ENCODE data around the gene IL18. TPM values are rescaled to one million over a fixed set of nuclear protein-coding genes. Genes with fewer than 3 reads are reported as not detected.

Gene IL18
- total RNA-seq, 3 donors from 2014 or later = 8.2 to 21.0 (median 16.8) TPM

GRCh38 chr11:112186304-112186703, 22.4 kb upstream of the IL18 start:
- TF ChIP-seq CTCF (IDR thresholded peaks at IDR 0.05) (no peak), POLR2A (IDR thresholded peaks at IDR 0.05) (no peak), POLR2AphosphoS5 (IDR thresholded peaks at IDR 0.05) (no peak)
- no peak for DNase-seq (ENCODE audit: low spot score in 2 of 2)
- H3K4me1 ChIP-seq = no peaks in the 10 kb centered on the region
- intact Hi-C loops (cut with DNase I; ENCODE audit: low total_unique reads) = no loop called here
- no peaks in the 10 kb centered on the region for H3K27me3 ChIP-seq
- H3K27ac ChIP-seq = no peak overlapping the region
- no peak overlapping the region for H3K4me3 ChIP-seq
- no peaks in the 10 kb centered on the region for H3K36me3 ChIP-seq
- no peaks in the 10 kb centered on the region for H3K9me3 ChIP-seq

GRCh38 chr11:112185883-112186282, 22.0 kb upstream of the IL18 start:
- H3K4me1 ChIP-seq = no peaks in the 10 kb centered on the region
- no peak for DNase-seq (ENCODE audit: low spot score in 2 of 2)
- H3K9me3 ChIP-seq = no peaks in the 10 kb centered on the region
- H3K4me3 ChIP-seq = no peak overlapping the region
- intact Hi-C loops (cut with DNase I; ENCODE audit: low total_unique reads) = no loop called here
- no peak for TF ChIP-seq POLR2A (IDR thresholded peaks at IDR 0.05)
- TF ChIP-seq POLR2AphosphoS5 (IDR thresholded peaks at IDR 0.05) = no peak
- no peak for TF ChIP-seq CTCF (IDR thresholded peaks at IDR 0.05)
- H3K36me3 ChIP-seq = no peaks in the 10 kb centered on the region
- no peaks in the 10 kb centered on the region for H3K27me3 ChIP-seq
- H3K27ac ChIP-seq = no peak overlapping the region

- Histone ChIP-seq H3K4me3 (no peak overlapping the region), H3K9me3 (no peaks in the 10 kb centered on the region), H3K27me3 (no peaks in the 10 kb centered on the region), H3K27ac (no peak overlapping the region), H3K36me3 (no peaks in the 10 kb centered on the region), H3K4me1 (no peaks in the 10 kb centered on the region)
- intact Hi-C loops (cut with DNase I; ENCODE audit: low total_unique reads) = no loop called here
- no peak for TF ChIP-seq CTCF (IDR thresholded peaks at IDR 0.05)
- DNase-seq (ENCODE audit: low spot score in 2 of 2) = no peak
Observed at GRCh38 chr11:112182867-112183266, 19.0 kb upstream of the IL18 start.

GRCh38 chr11:112179601-112180000, 15.7 kb upstream of the IL18 start:
- Histone ChIP-seq H3K4me1 (no peaks in the 10 kb centered on the region), H3K27me3 (no peaks in the 10 kb centered on the region), H3K36me3 (no peaks in the 10 kb centered on the region), H3K27ac (no peak overlapping the region), H3K4me3 (no peak overlapping the region), H3K9me3 (no peaks in the 10 kb centered on the region)
- intact Hi-C loops (cut with DNase I; ENCODE audit: low total_unique reads) = no loop called here
- DNase-seq (ENCODE audit: low spot score in 2 of 2) = no peak
- TF ChIP-seq CTCF (IDR thresholded peaks at IDR 0.05) = no peak
- no peak for TF ChIP-seq POLR2AphosphoS5 (IDR thresholded peaks at IDR 0.05)
- no peak for TF ChIP-seq POLR2A (IDR thresholded peaks at IDR 0.05)

- no peak for TF ChIP-seq POLR2AphosphoS5 (IDR thresholded peaks at IDR 0.05)
- TF ChIP-seq CTCF (IDR thresholded peaks at IDR 0.05) = no peak
- TF ChIP-seq POLR2A (IDR thresholded peaks at IDR 0.05) = no peak
Observed at GRCh38 chr11:112178936-112179335, 15.0 kb upstream of the IL18 start.

More at GRCh38 chr11:112178936-112179335, 15.0 kb upstream of the IL18 start:
- H3K36me3 ChIP-seq = no peaks in the 10 kb centered on the region
- no peaks in the 10 kb centered on the region for H3K4me1 ChIP-seq
- H3K4me3 ChIP-seq = no peak overlapping the region
- no peaks in the 10 kb centered on the region for H3K27me3 ChIP-seq
- no peaks in the 10 kb centered on the region for H3K9me3 ChIP-seq
- no peak for DNase-seq (ENCODE audit: low spot score in 2 of 2)
- H3K27ac ChIP-seq = no peak overlapping the region
- intact Hi-C loops (cut with DNase I; ENCODE audit: low total_unique reads) = no loop called here

Measured in breast epithelium (tissue), 4 donors.